GM23338 (cell line): ENCODE measurements around the gene OTUD7B. TPM values are rescaled to one million over a fixed set of nuclear protein-coding genes. Genes with fewer than 3 reads are reported as not detected.

Experiments used
- ATAC-seq: fragments of 200-7000 bp; cut with Tn5 transposase; 3 replicates; pipeline ENCODE4 v1.9.1; 2020
- DNase-seq: peaks from one replicate; pipeline ENCODE4 v3.0.0-alpha.2; 2015; ENCODE audit warnings: low spot score
- H2AFZ ChIP-seq: fragments of 200-600 bp; sonication (generic); 2 replicates; pipeline ENCODE4 v1.8.0; 2016; ENCODE audit warnings: antibody characterized with exemption, mild to moderate bottlenecking, moderate library complexity
- H3F3A ChIP-seq: fragments of 200-600 bp; sonication (generic); replicated peaks from 2 replicates; pipeline ENCODE4 v1.8.0; 2017; ENCODE audit warnings: antibody characterized with exemption, mixed run types, low read depth
- H3K27ac ChIP-seq: fragments of 200-600 bp; sonication (generic); 2 replicates; pipeline ENCODE4 v1.6.1; 2016; ENCODE audit warnings: low read depth
- H3K27me3 ChIP-seq: fragments of 200-600 bp; sonication (generic); 2 replicates; pipeline ENCODE4 v1.8.0; 2016; ENCODE audit warnings: mild to moderate bottlenecking, mixed run types, moderate library complexity; ENCODE audit not compliant: insufficient read depth
- H3K36me3 ChIP-seq: fragments of 200-600 bp; sonication (generic); 2 replicates; pipeline ENCODE4 v1.8.0; 2016; ENCODE audit warnings: mild to moderate bottlenecking; ENCODE audit not compliant: insufficient read depth
- H3K4me1 ChIP-seq: fragments of 200-600 bp; sonication (generic); 2 replicates; pipeline ENCODE4 v1.8.0; 2016; ENCODE audit warnings: mild to moderate bottlenecking, moderate library complexity; ENCODE audit not compliant: insufficient read depth
- H3K4me2 ChIP-seq: fragments of 200-600 bp; sonication (generic); 2 replicates; pipeline ENCODE4 v1.7.1; 2017; ENCODE audit warnings: mixed run types
- H3K4me3 ChIP-seq: fragments of 200-600 bp; sonication (generic); 2 replicates; pipeline ENCODE4 v1.6.1; 2016; ENCODE audit warnings: mixed run types
- H3K79me2 ChIP-seq: fragments of 200-600 bp; sonication (generic); replicated peaks from 2 replicates; pipeline ENCODE4 v1.8.0; 2017; ENCODE audit warnings: mild to moderate bottlenecking; ENCODE audit not compliant: insufficient read depth
- H3K9me2 ChIP-seq: fragments of 200-600 bp; sonication (generic); 2 replicates; pipeline ENCODE4 v1.8.0; 2017; ENCODE audit not compliant: insufficient read depth
- H4K20me1 ChIP-seq: fragments of 200-600 bp; sonication (generic); replicated peaks from 2 replicates; pipeline ENCODE4 v1.8.0; 2017; ENCODE audit warnings: mild to moderate bottlenecking; ENCODE audit not compliant: insufficient read depth
- H3K27ac Mint-ChIP-seq: 2 replicates; pipeline ENCODE4 v1.8.0; 2020; ENCODE audit warnings: inconsistent platforms, mild to moderate bottlenecking, moderate library complexity, mixed read lengths
- H3K27me3 Mint-ChIP-seq: 3 replicates; pipeline ENCODE4 v1.8.0; 2022; ENCODE audit warnings: low read depth, mild to moderate bottlenecking, moderate library complexity, mixed read lengths, inconsistent platforms; ENCODE audit not compliant: insufficient read depth, poor library complexity
- H3K36me3 Mint-ChIP-seq: 3 replicates; pipeline ENCODE4 v1.8.0; 2021; ENCODE audit warnings: low read depth, mild to moderate bottlenecking, inconsistent platforms, moderate library complexity, mixed read lengths
- H3K4me1 Mint-ChIP-seq: 3 replicates; pipeline ENCODE4 v1.8.0; 2020; ENCODE audit warnings: mild to moderate bottlenecking, inconsistent platforms, mixed read lengths
- H3K4me3 Mint-ChIP-seq: 3 replicates; pipeline ENCODE4 v1.8.0; 2021; ENCODE audit warnings: moderate library complexity, mild to moderate bottlenecking, inconsistent platforms, mixed read lengths
- H3K9me3 Mint-ChIP-seq: 3 replicates; pipeline ENCODE4 v1.8.0; 2020; ENCODE audit warnings: moderate library complexity, mild to moderate bottlenecking, inconsistent platforms, mixed read lengths
- CREB1 ChIP-seq: fragments of 250-450 bp; sonication (Bioruptor Pico); IDR thresholded peaks from 2 replicates; pipeline ENCODE4 v1.5.0; 2020; ENCODE audit warnings: low read depth, mild to moderate bottlenecking, moderate library complexity
- EZH2 ChIP-seq: fragments of 200-600 bp; sonication (generic); IDR thresholded peaks from one replicate; pipeline ENCODE4 v1.8.0; 2017; ENCODE audit warnings: antibody characterized with exemption, mild to moderate bottlenecking, low read depth; ENCODE audit not compliant: unreplicated experiment
- EZH2phosphoT487 ChIP-seq: fragments of 200-600 bp; sonication (generic); IDR thresholded peaks from one replicate; pipeline ENCODE4 v1.8.1; 2018; ENCODE audit warnings: antibody characterized with exemption; ENCODE audit not compliant: unreplicated experiment
- JUNB ChIP-seq: IDR thresholded peaks from one replicate; pipeline ENCODE4 v1.6.1; 2016; ENCODE audit warnings: antibody characterized with exemption; ENCODE audit not compliant: unreplicated experiment
- NANOG ChIP-seq: IDR thresholded peaks from 2 replicates; pipeline ENCODE4 v1.6.1; 2016; ENCODE audit warnings: antibody characterized with exemption, borderline replicate concordance
- POLR2AphosphoS5 ChIP-seq: IDR thresholded peaks from 2 replicates; pipeline ENCODE4 v1.6.1; 2016; ENCODE audit warnings: antibody characterized with exemption, low read depth
- STAT1 ChIP-seq: IDR thresholded peaks from one replicate; pipeline ENCODE4 v1.6.1; 2016; ENCODE audit warnings: antibody characterized with exemption; ENCODE audit not compliant: unreplicated experiment
- ZNF114 ChIP-seq: fragments of 250-450 bp; sonication (Bioruptor Pico); IDR thresholded peaks from 2 replicates; pipeline ENCODE4 v1.5.0; 2020; ENCODE audit warnings: mild to moderate bottlenecking, moderate library complexity
- ZNF331 ChIP-seq: fragments of 250-450 bp; sonication (Bioruptor Pico); IDR thresholded peaks from 2 replicates; pipeline ENCODE4 v1.5.0; 2020; ENCODE audit warnings: low read depth, mild to moderate bottlenecking, moderate library complexity
- polyA plus RNA-seq: library from polyadenylated mRNA; unstranded; fragments of >200 nt; fragmentation: Nextera tagmentation; extraction: Ambion mirVana; gene quantifications from 2 replicates; pipeline ENCODE4 v1.2.1, GENCODE V29; 2016
- total RNA-seq: library from RNA; depleted of rRNA; stranded (reverse); fragments of >200 nt; shearing (Covaris generic); gene quantifications from 2 replicates; pipeline ENCODE4 v1.2.3, GENCODE V29; 2014
- TF ChIP-seq, protein P1 (sequence below): fragments of 250-450 bp; sonication (Bioruptor Pico); IDR thresholded peaks from 2 replicates; pipeline ENCODE4 v1.5.0; 2020; ENCODE audit warnings: mild to moderate bottlenecking, moderate library complexity
- TF ChIP-seq, protein P2 (sequence below): IDR thresholded peaks from one replicate; pipeline ENCODE4 v1.6.1; 2018; ENCODE audit warnings: antibody characterized with exemption; ENCODE audit not compliant: unreplicated experiment
- TF ChIP-seq, protein P3 (sequence below): IDR thresholded peaks from 2 replicates; pipeline ENCODE4 v1.6.1; 2016; ENCODE audit warnings: antibody characterized with exemption
- TF ChIP-seq, protein P4 (sequence below), 2 experiments: fragments of 200-600 bp in 1 of 2; sonication (generic) in 1 of 2; conservative IDR thresholded peaks; 2 replicates each; pipeline versions ENCODE4 v1.5.1 to v1.6.1; 2016 to 2017; ENCODE audit warnings: antibody characterized with exemption in 2 of 2, low read depth in 2 of 2, mild to moderate bottlenecking in 2 of 2, moderate library complexity in 1 of 2

The OTUD7B gene
- total and polyA plus RNA-seq, 2 experiments from 2014 or later, result 3.7 to 9.9 TPM

DNA sequence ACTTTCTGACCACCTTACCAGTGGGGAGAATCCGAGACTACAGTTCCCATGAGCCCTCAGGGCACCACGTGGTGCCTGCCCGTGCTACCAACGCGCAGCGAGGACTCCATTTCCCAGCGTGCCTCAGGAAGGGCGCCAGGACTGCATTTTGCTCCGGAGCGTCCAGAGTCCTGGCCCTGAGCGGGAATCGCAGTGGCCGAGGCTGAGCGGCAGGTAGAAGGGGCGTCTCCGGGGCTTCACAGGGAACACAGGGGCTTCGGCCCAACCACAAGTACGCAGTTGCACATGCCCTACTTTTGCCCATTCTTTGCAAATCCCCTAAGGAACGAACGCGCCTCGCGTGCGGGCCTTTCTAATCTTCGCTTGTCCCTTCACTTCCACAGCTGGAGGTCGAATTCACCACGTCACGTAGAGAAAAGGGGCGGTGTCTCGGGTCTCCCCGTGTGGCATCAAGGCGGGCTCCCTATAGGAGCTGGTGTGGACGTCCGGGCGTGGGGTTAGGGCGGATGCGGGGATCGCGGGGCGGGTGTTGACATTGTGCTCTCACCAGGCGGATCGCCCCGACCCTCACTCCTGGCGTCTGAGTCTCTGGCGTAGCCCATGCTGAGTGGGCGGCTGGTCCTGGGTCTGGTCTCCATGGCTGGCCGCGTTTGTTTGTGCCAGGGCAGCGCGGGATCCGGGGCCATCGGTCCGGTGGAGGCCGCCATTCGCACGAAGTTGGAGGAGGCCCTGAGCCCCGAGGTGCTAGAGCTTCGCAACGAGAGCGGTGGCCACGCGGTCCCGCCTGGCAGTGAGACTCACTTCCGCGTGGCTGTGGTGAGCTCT lies 110.9 kb downstream of the OTUD7B start, which contains the start of gene BOLA1:
BOLA1 (plus strand) TSS at position 109 of the 825 bp plus-strand sequence; CDS start at position 601, 492 bp downstream.
- Histone ChIP-seq H3F3A (peaks cover 4% of the 10 kb centered on the region; the same call in 1 of the 2 replicates), H3K4me3 (peak within 1 kb of the TSS; percentile 68), H3K4me1 (peaks cover 4% of the 10 kb centered on the region; the same call in 1 of the 2 replicates), H3K79me2 (no peaks in the 10 kb centered on the region), H2AFZ (peak within 1 kb of the TSS; percentile 67), H4K20me1 (no peaks in the 10 kb centered on the region), H3K36me3 (no peaks in the 10 kb centered on the region), H3K4me2 (peak within 1 kb of the TSS; percentile 84), H3K27me3 (no peaks in the 10 kb centered on the region), H3K27ac (peak within 1 kb of the TSS; percentile 72; the same call in 1 of the 2 replicates), H3K9me2 (peaks cover 4% of the 10 kb centered on the region; the same call in 1 of the 2 replicates)
- H3K9me3 Mint-ChIP-seq, result no peaks in the 10 kb centered on the region
- peaks cover 19% of the 10 kb centered on the region for H3K27me3 Mint-ChIP-seq
- H3K4me1 Mint-ChIP-seq, result peaks cover 20% of the 10 kb centered on the region
- TF ChIP-seq NANOG, result no peak
- TF ChIP-seq ZNF114 (CRISPR knock-in tag), result no peak; the same call in 1 of the 2 replicates
- TF ChIP-seq, protein P1, sequence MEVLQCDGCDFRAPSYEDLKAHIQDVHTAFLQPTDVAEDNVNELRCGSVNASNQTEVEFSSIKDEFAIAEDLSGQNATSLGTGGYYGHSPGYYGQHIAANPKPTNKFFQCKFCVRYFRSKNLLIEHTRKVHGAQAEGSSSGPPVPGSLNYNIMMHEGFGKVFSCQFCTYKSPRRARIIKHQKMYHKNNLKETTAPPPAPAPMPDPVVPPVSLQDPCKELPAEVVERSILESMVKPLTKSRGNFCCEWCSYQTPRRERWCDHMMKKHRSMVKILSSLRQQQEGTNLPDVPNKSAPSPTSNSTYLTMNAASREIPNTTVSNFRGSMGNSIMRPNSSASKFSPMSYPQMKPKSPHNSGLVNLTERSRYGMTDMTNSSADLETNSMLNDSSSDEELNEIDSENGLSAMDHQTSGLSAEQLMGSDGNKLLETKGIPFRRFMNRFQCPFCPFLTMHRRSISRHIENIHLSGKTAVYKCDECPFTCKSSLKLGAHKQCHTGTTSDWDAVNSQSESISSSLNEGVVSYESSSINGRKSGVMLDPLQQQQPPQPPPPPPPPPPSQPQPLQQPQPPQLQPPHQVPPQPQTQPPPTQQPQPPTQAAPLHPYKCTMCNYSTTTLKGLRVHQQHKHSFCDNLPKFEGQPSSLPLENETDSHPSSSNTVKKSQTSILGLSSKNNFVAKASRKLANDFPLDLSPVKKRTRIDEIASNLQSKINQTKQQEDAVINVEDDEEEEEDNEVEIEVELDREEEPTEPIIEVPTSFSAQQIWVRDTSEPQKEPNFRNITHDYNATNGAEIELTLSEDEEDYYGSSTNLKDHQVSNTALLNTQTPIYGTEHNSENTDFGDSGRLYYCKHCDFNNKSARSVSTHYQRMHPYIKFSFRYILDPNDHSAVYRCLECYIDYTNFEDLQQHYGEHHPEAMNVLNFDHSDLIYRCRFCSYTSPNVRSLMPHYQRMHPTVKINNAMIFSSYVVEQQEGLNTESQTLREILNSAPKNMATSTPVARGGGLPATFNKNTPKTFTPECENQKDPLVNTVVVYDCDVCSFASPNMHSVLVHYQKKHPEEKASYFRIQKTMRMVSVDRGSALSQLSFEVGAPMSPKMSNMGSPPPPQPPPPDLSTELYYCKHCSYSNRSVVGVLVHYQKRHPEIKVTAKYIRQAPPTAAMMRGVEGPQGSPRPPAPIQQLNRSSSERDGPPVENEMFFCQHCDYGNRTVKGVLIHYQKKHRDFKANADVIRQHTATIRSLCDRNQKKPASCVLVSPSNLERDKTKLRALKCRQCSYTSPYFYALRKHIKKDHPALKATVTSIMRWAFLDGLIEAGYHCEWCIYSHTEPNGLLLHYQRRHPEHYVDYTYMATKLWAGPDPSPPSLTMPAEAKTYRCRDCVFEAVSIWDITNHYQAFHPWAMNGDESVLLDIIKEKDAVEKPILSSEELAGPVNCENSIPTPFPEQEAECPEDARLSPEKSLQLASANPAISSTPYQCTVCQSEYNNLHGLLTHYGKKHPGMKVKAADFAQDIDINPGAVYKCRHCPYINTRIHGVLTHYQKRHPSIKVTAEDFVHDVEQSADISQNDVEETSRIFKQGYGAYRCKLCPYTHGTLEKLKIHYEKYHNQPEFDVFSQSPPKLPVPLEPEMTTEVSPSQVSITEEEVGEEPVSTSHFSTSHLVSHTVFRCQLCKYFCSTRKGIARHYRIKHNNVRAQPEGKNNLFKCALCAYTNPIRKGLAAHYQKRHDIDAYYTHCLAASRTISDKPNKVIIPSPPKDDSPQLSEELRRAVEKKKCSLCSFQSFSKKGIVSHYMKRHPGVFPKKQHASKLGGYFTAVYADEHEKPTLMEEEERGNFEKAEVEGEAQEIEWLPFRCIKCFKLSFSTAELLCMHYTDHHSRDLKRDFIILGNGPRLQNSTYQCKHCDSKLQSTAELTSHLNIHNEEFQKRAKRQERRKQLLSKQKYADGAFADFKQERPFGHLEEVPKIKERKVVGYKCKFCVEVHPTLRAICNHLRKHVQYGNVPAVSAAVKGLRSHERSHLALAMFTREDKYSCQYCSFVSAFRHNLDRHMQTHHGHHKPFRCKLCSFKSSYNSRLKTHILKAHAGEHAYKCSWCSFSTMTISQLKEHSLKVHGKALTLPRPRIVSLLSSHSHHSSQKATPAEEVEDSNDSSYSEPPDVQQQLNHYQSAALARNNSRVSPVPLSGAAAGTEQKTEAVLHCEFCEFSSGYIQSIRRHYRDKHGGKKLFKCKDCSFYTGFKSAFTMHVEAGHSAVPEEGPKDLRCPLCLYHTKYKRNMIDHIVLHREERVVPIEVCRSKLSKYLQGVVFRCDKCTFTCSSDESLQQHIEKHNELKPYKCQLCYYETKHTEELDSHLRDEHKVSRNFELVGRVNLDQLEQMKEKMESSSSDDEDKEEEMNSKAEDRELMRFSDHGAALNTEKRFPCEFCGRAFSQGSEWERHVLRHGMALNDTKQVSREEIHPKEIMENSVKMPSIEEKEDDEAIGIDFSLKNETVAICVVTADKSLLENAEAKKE (CRISPR knock-in tag), result no peak
- TF ChIP-seq STAT1, result no peak
- TF ChIP-seq, protein P2, sequence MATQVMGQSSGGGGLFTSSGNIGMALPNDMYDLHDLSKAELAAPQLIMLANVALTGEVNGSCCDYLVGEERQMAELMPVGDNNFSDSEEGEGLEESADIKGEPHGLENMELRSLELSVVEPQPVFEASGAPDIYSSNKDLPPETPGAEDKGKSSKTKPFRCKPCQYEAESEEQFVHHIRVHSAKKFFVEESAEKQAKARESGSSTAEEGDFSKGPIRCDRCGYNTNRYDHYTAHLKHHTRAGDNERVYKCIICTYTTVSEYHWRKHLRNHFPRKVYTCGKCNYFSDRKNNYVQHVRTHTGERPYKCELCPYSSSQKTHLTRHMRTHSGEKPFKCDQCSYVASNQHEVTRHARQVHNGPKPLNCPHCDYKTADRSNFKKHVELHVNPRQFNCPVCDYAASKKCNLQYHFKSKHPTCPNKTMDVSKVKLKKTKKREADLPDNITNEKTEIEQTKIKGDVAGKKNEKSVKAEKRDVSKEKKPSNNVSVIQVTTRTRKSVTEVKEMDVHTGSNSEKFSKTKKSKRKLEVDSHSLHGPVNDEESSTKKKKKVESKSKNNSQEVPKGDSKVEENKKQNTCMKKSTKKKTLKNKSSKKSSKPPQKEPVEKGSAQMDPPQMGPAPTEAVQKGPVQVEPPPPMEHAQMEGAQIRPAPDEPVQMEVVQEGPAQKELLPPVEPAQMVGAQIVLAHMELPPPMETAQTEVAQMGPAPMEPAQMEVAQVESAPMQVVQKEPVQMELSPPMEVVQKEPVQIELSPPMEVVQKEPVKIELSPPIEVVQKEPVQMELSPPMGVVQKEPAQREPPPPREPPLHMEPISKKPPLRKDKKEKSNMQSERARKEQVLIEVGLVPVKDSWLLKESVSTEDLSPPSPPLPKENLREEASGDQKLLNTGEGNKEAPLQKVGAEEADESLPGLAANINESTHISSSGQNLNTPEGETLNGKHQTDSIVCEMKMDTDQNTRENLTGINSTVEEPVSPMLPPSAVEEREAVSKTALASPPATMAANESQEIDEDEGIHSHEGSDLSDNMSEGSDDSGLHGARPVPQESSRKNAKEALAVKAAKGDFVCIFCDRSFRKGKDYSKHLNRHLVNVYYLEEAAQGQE, result peak; percentile 25
- TF ChIP-seq ZNF331 (CRISPR knock-in tag), result no peak
- no peak for TF ChIP-seq JUNB
- TF ChIP-seq, protein P3, sequence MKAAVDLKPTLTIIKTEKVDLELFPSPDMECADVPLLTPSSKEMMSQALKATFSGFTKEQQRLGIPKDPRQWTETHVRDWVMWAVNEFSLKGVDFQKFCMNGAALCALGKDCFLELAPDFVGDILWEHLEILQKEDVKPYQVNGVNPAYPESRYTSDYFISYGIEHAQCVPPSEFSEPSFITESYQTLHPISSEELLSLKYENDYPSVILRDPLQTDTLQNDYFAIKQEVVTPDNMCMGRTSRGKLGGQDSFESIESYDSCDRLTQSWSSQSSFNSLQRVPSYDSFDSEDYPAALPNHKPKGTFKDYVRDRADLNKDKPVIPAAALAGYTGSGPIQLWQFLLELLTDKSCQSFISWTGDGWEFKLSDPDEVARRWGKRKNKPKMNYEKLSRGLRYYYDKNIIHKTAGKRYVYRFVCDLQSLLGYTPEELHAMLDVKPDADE, result peak; percentile 98
- TF ChIP-seq, protein P4, sequence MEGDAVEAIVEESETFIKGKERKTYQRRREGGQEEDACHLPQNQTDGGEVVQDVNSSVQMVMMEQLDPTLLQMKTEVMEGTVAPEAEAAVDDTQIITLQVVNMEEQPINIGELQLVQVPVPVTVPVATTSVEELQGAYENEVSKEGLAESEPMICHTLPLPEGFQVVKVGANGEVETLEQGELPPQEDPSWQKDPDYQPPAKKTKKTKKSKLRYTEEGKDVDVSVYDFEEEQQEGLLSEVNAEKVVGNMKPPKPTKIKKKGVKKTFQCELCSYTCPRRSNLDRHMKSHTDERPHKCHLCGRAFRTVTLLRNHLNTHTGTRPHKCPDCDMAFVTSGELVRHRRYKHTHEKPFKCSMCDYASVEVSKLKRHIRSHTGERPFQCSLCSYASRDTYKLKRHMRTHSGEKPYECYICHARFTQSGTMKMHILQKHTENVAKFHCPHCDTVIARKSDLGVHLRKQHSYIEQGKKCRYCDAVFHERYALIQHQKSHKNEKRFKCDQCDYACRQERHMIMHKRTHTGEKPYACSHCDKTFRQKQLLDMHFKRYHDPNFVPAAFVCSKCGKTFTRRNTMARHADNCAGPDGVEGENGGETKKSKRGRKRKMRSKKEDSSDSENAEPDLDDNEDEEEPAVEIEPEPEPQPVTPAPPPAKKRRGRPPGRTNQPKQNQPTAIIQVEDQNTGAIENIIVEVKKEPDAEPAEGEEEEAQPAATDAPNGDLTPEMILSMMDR (conservative IDR thresholded peaks at IDR 0.05; ENCODE audit: low read depth in 2 of 2), result no peak
- TF ChIP-seq EZH2, result no peak
- no peak for TF ChIP-seq EZH2phosphoT487
- TF ChIP-seq POLR2AphosphoS5, result peak; percentile 84
- TF ChIP-seq CREB1 (CRISPR knock-in tag), result peak; percentile 85
- peak within 1 kb of the TSS; percentile 77 for H3K4me3 Mint-ChIP-seq
- peak; percentile 99 for DNase-seq
- peak within 1 kb of the TSS; percentile 92 for H3K27ac Mint-ChIP-seq
- peaks cover 7% of the 10 kb centered on the region; the same call in 2 of the 3 replicates for H3K36me3 Mint-ChIP-seq
- peak; percentile 95 for ATAC-seq
